H54 (cell line): ENCODE measurements around the gene STRIT1.
"Not testable (repeated sequence)": the region's sequence is repeated elsewhere in the genome, so short reads cannot be mapped to it uniquely, and the experiment has no call there.

ENCODE experiments used
- DNase-seq: peaks from one replicate; pipeline ENCODE4 v3.0.0; 2011; ENCODE audit warnings: low spot score, mixed read lengths; ENCODE audit not compliant: insufficient read length
- FAIRE-seq: peaks from 3 replicates; lab custom pipeline; 2011; peaks lifted over from hg19 to GRCh38; lab: Jason Lieb, UNC
- POLR2A ChIP-seq: IDR thresholded peaks from 2 replicates; pipeline ENCODE4 v1.6.1; 2011; ENCODE audit warnings: low read depth, mild to moderate bottlenecking, low read length

STRIT1 gene

GRCh38 chr3:155271343-155271613 is 22.2 kb downstream of the STRIT1 start:
- no peak for FAIRE-seq
- TF ChIP-seq POLR2A: no peak

GRCh38 chr3:155270485-155271342 is 22.8 kb downstream of the STRIT1 start:
- peak; percentile 81 for FAIRE-seq
- DNase-seq: no peak
- TF ChIP-seq POLR2A: no peak; the same call in 1 of the 2 replicates

More at GRCh38 chr3:155271343-155271613, 22.2 kb downstream of the STRIT1 start:
- no peak for DNase-seq

GRCh38 chr3:155270063-155270462 is 23.4 kb downstream of the STRIT1 start:
- DNase-seq (no peak), FAIRE-seq (no peak)
- no peak for TF ChIP-seq POLR2A

GRCh38 chr3:155262855-155263254 is 30.6 kb downstream of the STRIT1 start:
- not testable (repeated sequence) for DNase-seq, FAIRE-seq

DNA sequence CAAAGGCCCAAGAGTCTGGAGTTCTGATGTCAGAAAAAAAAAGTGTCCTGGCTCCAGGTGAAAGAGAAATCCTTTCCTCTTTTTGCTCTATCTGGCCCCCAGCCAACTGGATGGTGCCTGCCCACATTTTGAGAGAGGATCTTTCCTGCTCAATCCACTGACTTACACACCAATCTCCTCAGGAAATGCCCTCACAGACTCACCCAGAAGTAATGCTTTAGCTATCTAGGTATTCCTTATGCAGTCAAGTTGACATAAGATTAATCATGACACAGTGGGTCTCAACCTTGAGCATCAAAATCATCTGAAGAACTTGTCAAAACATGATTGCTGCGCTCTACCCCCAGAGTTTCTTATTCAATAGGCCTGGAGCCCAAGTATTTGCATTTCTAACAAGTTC is 31.2 kb downstream of the STRIT1 start:
- DNase-seq: no peak
- FAIRE-seq: no peak
- no peak for TF ChIP-seq POLR2A

DNA sequence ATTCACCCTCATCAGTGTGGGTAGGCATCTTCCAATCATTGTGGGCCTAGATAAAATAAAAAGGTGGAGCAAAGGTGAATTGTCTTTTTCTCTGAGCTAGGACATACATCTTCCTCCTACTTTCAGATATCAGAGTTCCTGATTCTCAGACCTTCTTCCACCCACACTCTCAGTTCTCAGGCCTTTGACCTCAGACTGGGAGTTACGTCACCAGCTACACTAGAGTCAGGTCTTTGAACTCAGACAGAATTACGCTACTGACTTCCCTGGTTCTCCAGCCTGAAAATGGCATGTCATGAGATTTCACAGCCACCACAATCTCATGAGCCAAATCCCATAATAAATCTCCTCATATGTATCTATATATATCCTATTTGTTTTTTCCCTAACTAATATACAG is 39.0 kb downstream of the STRIT1 start:
- DNase-seq (no peak), FAIRE-seq (no peak)
- no peak for TF ChIP-seq POLR2A

DNA sequence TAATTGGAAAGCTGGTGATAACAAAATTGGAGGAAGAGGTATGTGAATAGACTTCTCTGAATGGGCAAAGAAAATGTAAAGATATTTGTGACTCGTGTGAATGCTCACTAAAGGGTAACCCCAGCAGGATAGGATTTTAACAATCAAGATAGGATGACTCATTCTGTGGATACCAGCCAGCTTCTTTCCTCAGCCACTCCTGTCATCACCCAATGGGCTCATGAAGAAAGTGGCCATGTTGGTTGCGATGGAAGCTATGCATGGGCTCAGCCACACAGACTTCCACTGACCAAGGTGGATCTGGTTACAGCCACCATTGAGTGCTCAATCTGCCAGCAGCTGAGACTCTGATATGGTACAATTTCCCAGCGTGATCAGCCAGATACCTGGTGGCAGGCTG is 40.9 kb downstream of the STRIT1 start:
- no peak for TF ChIP-seq POLR2A
- peak; percentile 64 for FAIRE-seq
- DNase-seq: no peak

GRCh38 chr3:155252021-155252420 is 41.5 kb downstream of the STRIT1 start:
- TF ChIP-seq POLR2A: no peak
- FAIRE-seq (no peak), DNase-seq (no peak)

GRCh38 chr3:155248531-155249187 is 44.8 kb downstream of the STRIT1 start:
- DNase-seq (no peak), FAIRE-seq (no peak)
- TF ChIP-seq POLR2A: no peak

GRCh38 chr3:155244699-155245098 is 48.8 kb downstream of the STRIT1 start:
- FAIRE-seq: no peak
- TF ChIP-seq POLR2A: no peak

DNA sequence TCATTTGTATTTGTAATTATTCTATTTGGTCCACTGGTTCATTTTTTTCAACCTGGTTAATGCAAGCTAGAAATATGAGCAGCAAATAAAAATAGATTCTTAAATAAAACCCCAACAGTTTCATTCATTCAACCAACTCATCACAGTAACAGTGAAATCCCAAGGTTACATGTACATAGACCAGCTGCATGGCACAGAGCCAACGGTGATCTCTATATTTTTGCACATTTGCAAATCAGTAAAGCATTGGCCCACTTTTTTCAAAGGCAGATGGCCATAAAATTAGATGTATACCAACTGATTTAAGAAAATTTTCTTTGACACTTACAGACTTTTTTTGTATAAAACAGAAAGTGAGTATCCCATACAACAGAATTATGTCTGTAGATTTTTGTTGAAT is 49.3 kb downstream of the STRIT1 start:
- FAIRE-seq: no peak
- TF ChIP-seq POLR2A: no peak
- DNase-seq: no peak

More at GRCh38 chr3:155244699-155245098, 48.8 kb downstream of the STRIT1 start:
- DNase-seq: no peak

GRCh38 chr3:155243512-155243921 is 50.0 kb downstream of the STRIT1 start:
- FAIRE-seq: no peak
- TF ChIP-seq POLR2A: no peak
- no peak for DNase-seq

- DNase-seq (no peak), FAIRE-seq (no peak)
- TF ChIP-seq POLR2A: no peak
Measured at GRCh38 chr3:155242342-155242741, 51.1 kb downstream of the STRIT1 start.

DNA sequence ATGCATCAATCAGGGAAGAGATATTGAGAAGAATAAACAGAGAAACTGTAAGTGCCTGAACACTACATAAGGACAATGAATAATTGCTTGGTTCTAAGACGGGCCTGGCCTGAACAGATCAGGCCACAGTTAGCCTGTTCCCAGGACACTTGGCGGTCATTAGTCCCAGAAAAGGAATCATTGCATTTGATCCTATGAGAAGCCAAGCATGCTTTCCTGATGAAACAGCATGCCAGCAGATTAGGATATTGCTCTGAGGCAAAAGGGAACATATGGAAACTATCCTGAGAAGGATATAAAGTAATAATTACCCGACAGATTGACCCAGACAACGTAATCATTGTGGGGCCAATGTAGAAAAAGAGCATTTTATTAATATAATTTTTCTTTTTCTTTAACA is 51.9 kb downstream of the STRIT1 start:
- no peak for DNase-seq
- no peak for FAIRE-seq
- TF ChIP-seq POLR2A: no peak
